Colonic mucosa (tissue), 4 donors: ENCODE results near the gene COPB2. TPM values are rescaled to one million over a fixed set of nuclear protein-coding genes. Genes with fewer than 3 reads are reported as not detected.
"Not testable (repeated sequence)": the region's sequence is repeated elsewhere in the genome, so short reads cannot be mapped to it uniquely, and the experiment has no call there.

Experiments
- DNase-seq: peaks from one replicate; pipeline ENCODE4 v3.0.0-alpha.2; 2020
- H3K27ac ChIP-seq: fragments of 200-600 bp; one replicate; pipeline ENCODE4 v1.8.0; 2021
- H3K27me3 ChIP-seq: fragments of 200-600 bp; one replicate; pipeline ENCODE4 v1.8.0; 2021
- H3K36me3 ChIP-seq: fragments of 200-600 bp; one replicate; pipeline ENCODE4 v1.8.0; 2021
- H3K4me1 ChIP-seq: fragments of 200-600 bp; one replicate; pipeline ENCODE4 v1.8.0; 2021; ENCODE audit warnings: mild to moderate bottlenecking
- H3K4me3 ChIP-seq: fragments of 200-600 bp; one replicate; pipeline ENCODE4 v1.8.0; 2021
- H3K9ac ChIP-seq, 2 donors: one replicate each; pipeline ENCODE4 v1.7.0; 2013; ENCODE audit warnings: control low read depth in 2 of 2, low read depth in 2 of 2, low read length in 2 of 2
- H3K9me3 ChIP-seq: fragments of 200-600 bp; one replicate; pipeline ENCODE4 v1.8.0; 2021
- CTCF ChIP-seq: fragments of 200-600 bp; IDR thresholded peaks from one replicate; pipeline ENCODE4 v1.8.0; 2022; ENCODE audit warnings: antibody characterized with exemption, mild to moderate bottlenecking
- intact Hi-C: fragments of 100-400 bp; cut with DNase I; formaldehyde crosslinking; loops from one replicate; pipeline ENCODE4 v1.14.1; 2022
- total RNA-seq, 2 donors: library from RNA; stranded (reverse); fragmentation: NEBNext Ultra II Directional in 1 of 2; extraction: Animal tissue kit (Norgen Biotek cat#: 25700) in 1 of 2; gene quantifications; one replicate each; pipeline ENCODE4 v1.2.1, GENCODE V29; 2021
- donor health status: healthy.
- donor health status: DM: no; HTN: no; CAD: no.
- donor health status: DM: no; HTN: no; CAD: no.

The COPB2 gene
- total RNA-seq, 2 donors from 2014 or later: 153 to 162 TPM

- TF ChIP-seq CTCF: no peak
- DNase-seq: no peak
- Histone ChIP-seq H3K4me1 (no peaks in the 10 kb centered on the region), H3K36me3 (no peaks in the 10 kb centered on the region), H3K27me3 (no peaks in the 10 kb centered on the region), H3K9ac (no peak overlapping the region), H3K4me3 (no peak overlapping the region), H3K27ac (no peak overlapping the region), H3K9me3 (no peaks in the 10 kb centered on the region)
- intact Hi-C loops: no loop called here
Observed at GRCh38 chr3:139418144-139418543, 28.7 kb upstream of the COPB2 start.

- Histone ChIP-seq H3K36me3 (no peaks in the 10 kb centered on the region), H3K9ac (no peak overlapping the region), H3K27me3 (no peaks in the 10 kb centered on the region), H3K27ac (no peak overlapping the region), H3K4me3 (no peak overlapping the region), H3K4me1 (no peaks in the 10 kb centered on the region), H3K9me3 (no peaks in the 10 kb centered on the region)
- no peak for DNase-seq
- intact Hi-C loops: no loop called here
- no peak for TF ChIP-seq CTCF
Observed at GRCh38 chr3:139416275-139416674, 26.8 kb upstream of the COPB2 start.

- intact Hi-C loops: no loop called here
- Histone ChIP-seq H3K9me3 (no peaks in the 10 kb centered on the region), H3K36me3 (no peaks in the 10 kb centered on the region), H3K4me3 (no peak overlapping the region), H3K4me1 (no peaks in the 10 kb centered on the region), H3K27me3 (no peaks in the 10 kb centered on the region), H3K9ac (no peak overlapping the region), H3K27ac (no peak overlapping the region)
- TF ChIP-seq CTCF: no peak
- DNase-seq: no peak
Observed at GRCh38 chr3:139414608-139415224, 25.3 kb upstream of the COPB2 start.

- H3K9me3 ChIP-seq, DNase-seq, H3K4me3 ChIP-seq, H3K36me3 ChIP-seq, H3K27me3 ChIP-seq, H3K4me1 ChIP-seq, H3K9ac ChIP-seq, intact Hi-C loops, H3K27ac ChIP-seq: not testable (repeated sequence)
Observed at GRCh38 chr3:139412891-139413290, 23.4 kb upstream of the COPB2 start.

GRCh38 chr3:139401155-139401554, 11.7 kb upstream of the COPB2 start:
- H3K27ac ChIP-seq, H3K9me3 ChIP-seq, H3K4me3 ChIP-seq, H3K27me3 ChIP-seq, DNase-seq, H3K9ac ChIP-seq, H3K36me3 ChIP-seq, H3K4me1 ChIP-seq, intact Hi-C loops: not testable (repeated sequence)

- H3K4me3 ChIP-seq: no peak overlapping the region
- H3K27me3 ChIP-seq: no peaks in the 10 kb centered on the region
- H3K36me3 ChIP-seq: no peaks in the 10 kb centered on the region
- H3K27ac ChIP-seq: no peak overlapping the region
- TF ChIP-seq CTCF: no peak
- no peaks in the 10 kb centered on the region for H3K9me3 ChIP-seq
- DNase-seq: no peak
- no peaks in the 10 kb centered on the region for H3K4me1 ChIP-seq
- intact Hi-C loops: no loop called here
- no peak overlapping the region for H3K9ac ChIP-seq
Observed at GRCh38 chr3:139396707-139397106, 7.3 kb upstream of the COPB2 start.
